ENCODE results near the gene TIMP3.
"Not testable (repeated sequence)": the region's sequence is repeated elsewhere in the genome, so short reads cannot be mapped to it uniquely, and the experiment has no call there.

TIMP3 gene

DNA sequence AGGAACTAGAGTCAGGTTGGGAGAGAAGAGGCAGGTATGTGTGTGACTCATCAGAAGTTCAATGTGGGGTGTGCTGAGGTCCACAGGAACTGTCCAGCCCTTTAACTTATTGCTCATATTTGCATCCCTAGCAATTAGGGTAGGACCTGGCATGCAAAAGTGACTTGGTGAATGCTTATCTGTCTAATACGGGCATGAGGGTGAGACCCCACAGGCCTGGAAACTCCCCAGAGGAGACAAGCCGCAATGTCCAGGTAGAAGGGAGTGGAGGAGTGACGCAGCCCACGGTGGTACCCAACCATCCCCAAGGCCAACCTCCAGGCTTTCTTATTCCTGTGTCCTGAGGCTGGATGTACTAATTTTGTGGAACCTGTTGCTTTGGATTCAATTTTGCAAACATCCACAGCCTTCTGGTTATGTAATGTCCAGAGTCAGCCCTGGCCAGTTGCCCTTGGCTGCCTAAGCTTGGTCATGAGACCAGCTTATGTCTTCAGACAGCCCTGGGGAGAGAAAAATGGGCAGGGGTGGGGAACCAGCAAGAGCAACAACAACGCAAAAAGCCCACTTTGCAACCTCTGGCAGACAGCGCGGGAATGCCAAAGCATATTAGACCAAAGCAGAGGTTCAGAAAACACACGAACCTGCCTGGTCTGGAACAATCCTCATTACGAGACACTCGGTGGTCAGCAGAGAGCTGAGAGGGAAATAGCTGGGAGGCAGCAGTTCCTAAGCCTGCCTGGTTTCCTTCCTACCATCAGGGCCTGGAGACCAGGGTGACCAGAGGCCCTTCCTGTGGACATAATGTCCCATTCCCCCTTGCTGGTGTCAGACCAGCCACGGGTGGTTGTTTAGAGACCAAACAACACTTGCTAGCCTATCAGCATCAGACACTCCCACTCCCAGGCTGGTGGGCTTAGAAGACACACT, 49.3 kb downstream of the TIMP3 start:
- in situ Hi-C loops (cut with HindIII; ENCODE audit: low sequenced_read_pairs) = no loop called here

DNA sequence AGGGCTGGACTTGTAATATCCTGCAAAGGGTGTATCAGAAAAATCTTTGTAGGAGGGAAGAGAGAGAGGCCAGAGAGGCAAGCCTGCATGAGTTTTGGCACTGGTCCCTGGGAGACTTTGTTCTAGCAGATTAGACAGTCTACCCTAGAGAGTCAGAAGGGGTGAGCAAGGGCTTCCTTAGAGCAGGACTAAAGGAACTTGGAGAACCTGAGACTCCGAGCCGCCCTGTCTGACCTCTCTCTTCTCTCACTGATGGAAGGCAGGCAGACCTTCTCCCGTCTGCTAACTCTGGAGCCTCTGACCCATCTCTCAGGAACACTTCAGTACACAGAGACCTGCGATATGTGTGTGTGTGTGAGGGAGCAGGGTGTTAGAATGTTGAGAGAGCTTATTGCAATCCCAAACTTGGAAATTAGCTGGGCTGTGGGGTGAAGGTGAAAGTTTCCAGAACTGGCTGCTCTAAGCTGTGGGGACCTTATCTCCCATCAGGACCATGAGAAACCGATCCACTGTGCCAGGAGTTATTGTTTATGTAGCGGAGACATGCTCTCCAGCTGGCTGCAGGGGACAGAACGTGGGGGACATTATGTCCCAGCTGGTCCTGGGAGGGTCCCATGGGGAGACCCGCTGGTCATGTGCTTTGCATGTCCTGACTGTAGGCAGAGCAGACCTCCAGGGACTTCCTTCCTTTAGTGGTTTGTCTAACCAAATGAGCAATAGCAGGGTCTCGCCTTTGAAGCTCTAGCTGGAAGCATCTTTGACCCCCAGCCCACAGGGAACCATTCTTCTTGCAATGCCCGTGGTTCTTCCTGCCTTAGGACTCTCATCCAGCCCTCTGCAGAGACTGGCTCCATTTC, 51.1 kb downstream of the TIMP3 start:
- in situ Hi-C loops (cut with HindIII; ENCODE audit: low sequenced_read_pairs) = no loop called here

DNA sequence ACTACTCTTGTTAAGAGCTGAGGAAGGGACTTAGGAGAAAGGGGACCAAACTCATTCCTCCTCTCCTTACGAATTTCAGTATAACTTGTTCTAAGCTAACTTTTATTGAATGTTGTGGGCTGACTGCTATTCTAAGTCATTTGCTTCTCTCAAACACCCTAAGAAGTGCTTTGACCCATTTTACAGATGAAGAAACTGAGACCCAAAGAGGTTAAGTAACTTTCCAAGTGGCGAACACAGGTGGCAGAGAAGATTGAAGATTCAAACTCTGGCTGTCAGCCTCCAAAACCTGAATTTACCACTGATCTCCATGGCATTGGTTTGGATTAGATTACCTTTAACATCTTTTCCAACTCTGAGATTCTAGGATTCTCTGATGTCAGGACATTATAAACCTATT, 52.2 kb downstream of the TIMP3 start:
- in situ Hi-C loops (cut with HindIII; ENCODE audit: low sequenced_read_pairs) = no loop called here

DNA sequence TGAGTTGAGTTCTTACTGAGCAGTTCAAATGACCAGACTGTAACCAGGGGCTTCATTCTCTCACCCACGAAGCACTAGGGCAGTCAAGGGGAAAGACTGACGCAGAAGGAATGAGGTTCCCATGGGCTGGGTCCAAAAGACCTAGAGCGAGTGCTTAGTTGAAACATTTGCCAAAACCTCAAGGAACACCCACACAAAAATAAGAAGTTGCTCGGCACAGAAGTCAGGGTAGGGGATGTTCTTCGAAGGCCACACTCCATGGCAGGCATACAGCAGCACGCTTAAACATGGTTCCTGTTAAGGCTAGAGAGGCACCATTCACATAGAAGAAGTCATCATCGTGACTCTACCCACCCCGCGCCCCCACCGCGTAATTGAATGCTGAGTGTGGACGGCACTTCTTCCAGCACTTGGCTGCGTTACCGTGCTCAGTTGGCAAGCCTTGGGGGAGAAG, 52.9 kb downstream of the TIMP3 start:
- in situ Hi-C loops (cut with HindIII; ENCODE audit: low sequenced_read_pairs) = no loop called here

DNA sequence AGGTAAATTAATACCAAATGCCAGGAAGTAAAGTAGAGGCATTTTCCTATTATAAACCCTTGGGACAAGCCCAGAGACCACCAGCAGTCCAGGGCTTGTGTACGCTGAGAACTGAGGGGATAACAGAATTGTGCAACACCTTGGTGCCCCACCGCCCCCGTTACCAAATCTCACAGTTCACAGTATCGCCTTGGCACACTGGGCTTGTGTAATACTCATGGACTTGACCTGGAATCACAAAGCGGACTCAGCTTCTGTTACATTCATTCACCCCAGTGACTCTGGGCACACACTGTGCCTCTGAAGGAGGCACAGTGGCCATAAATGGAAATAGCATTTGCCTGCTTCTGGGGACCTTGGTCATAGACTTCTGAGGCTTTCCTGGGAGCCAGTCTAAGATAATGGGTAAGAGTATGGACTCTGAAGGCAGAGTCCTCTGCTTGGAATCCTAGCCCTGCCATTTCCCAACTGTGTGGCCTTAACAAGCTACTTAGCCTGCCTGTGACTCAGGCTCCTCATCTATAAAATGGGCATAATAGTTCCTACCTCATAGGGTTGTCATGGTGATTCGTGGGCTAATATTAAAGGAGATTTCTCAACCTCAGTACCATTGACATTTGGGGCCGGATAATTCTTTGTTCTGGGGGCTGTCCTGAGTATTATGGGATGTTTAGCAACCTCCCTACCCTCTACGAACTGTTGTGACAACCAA, 53.7 kb downstream of the TIMP3 start:
- in situ Hi-C loops (cut with HindIII; ENCODE audit: low sequenced_read_pairs) = no loop called here

DNA sequence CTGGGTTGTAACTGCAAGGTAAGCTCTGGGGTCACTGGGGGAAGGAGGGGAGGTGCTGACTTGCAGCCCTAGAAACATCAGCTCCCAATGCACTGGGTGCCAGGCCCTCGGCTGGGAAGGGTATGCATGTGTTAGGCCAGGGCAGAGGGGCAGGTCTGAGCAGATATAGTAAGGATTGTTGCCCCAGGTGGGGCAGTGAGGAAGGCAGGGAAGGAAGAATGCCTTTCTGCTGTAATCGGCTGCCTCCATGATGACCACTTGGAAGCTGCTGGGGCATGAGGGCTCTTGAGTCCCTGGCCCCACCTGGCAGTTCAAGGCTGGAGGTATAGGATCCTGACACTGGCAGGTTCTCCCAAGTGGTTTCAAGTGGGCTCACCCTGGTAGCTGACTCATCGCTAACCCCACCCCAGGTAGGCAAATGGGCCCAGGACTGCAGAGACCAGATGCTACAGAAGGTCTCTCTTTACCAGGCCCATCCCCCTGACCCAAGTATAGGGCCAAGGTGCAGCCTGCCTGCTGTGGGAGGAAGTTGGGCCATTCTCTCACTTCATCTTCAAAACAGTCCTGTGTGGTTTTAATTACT, 56.7 kb downstream of the TIMP3 start:
- in situ Hi-C loops (cut with HindIII; ENCODE audit: low sequenced_read_pairs) = no loop called here

DNA sequence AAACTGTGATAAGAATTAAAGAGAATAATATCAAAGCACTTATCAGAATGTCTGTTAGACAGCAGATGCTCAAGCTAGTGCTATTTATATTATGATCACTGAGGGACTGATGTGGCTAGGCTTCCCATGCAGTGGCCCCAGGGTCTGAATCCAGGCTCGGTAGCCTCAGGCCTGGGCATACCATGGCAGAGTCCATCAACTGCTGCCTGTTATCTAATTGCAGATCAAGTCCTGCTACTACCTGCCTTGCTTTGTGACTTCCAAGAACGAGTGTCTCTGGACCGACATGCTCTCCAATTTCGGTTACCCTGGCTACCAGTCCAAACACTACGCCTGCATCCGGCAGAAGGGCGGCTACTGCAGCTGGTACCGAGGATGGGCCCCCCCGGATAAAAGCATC, 57.5 kb downstream of the TIMP3 start:
- in situ Hi-C loops (cut with HindIII; ENCODE audit: low sequenced_read_pairs) = no loop called here

DNA sequence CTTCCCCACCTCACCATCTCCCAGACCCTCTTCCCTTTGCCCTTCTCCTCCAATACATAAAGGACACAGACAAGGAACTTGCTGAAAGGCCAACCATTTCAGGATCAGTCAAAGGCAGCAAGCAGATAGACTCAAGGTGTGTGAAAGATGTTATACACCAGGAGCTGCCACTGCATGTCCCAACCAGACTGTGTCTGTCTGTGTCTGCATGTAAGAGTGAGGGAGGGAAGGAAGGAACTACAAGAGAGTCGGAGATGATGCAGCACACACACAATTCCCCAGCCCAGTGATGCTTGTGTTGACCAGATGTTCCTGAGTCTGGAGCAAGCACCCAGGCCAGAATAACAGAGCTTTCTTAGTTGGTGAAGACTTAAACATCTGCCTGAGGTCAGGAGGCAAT, 58.2 kb downstream of the TIMP3 start:
- in situ Hi-C loops (cut with HindIII; ENCODE audit: low sequenced_read_pairs) = no loop called here

DNA sequence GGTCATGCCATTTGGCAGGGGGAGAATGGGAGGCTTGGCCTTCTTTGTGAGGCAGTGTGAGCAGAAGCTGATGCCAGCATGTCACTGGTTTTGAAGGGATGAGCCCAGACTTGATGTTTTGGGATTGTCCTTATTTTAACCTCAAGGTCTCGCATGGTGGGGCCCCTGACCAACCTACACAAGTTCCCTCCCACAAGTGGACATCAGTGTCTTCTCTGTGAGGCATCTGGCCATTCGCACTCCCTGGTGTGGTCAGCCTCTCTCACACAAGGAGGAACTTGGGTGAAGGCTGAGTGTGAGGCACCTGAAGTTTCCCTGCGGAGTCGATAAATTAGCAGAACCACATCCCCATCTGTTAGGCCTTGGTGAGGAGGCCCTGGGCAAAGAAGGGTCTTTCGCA, 59.8 kb downstream of the TIMP3 start:
- in situ Hi-C loops (cut with HindIII; ENCODE audit: low sequenced_read_pairs) = no loop called here

DNA sequence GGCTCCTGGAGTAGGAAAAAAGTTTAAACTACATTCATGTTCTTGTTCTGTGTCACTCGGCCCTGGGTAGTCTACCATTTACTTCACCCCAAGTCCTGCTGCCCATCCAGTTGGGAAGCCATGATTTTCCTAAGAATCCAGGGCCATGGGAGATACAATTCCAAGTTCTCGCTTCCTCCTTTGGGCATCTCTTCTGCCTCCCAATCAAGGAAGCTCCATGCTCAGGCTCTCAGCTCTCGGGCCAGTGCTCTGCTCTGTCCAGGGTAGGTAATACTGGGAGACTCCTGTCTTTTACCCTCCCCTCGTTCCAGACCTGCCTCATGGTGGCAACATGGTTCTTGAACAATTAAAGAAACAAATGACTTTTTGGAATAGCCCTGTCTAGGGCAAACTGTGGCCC, 60.6 kb downstream of the TIMP3 start:
- in situ Hi-C loops (cut with HindIII; ENCODE audit: low sequenced_read_pairs) = no loop called here

DNA sequence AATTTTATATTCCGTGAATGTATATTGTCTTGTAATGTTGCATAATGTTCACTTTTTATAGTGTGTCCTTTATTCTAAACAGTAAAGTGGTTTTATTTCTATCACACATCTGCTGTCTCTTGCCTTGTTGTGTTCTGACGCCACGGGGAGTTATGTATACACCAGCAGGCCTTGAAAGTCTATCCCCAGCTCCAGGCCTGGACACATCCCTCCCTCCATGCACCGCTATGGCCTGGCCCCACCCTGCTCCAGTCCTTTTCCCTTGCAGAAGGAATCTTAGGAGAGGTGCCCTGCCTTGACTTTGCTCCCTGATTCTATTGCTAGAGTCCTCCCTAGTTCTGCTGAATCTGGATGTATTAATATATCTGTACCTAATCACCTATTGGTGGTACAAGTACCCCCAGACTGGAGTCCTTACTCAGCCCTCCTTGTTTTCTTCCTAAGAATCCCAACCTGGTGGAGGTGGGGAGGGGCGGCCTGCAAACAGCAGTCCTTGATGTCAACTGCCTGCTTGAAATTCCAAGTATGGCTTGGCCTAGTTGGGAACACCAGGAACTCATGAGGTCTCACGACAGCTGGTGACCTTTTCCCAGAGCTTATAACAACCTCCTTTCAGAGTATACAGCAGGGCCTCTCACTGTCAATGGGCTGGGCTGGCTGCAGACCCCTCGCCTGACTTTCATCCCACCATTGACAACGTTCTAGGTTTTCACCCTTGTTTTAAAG, 61.6 kb downstream of the TIMP3 start:
- in situ Hi-C loops (cut with HindIII; ENCODE audit: low sequenced_read_pairs) = no loop called here

DNA sequence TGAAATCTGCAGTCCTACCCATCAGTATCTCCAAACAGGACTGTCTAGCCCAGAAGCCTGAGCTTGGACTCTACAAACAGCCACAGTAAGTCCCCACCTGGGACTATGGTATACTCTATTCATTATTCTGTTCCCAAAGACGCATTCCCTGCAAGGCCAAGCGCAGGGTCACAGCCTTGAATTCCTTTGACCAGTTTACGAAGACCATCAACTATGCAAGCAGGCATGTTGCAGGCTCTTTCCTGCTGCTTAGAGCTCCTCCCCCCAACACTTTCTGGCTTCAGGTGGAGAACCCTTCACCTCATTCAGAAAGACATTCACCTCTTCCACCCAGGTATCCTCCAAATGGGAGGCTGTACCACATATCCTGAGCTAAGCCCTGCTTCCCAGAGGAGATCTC, 62.5 kb downstream of the TIMP3 start:
- in situ Hi-C loops (cut with HindIII; ENCODE audit: low sequenced_read_pairs) = no loop called here

DNA sequence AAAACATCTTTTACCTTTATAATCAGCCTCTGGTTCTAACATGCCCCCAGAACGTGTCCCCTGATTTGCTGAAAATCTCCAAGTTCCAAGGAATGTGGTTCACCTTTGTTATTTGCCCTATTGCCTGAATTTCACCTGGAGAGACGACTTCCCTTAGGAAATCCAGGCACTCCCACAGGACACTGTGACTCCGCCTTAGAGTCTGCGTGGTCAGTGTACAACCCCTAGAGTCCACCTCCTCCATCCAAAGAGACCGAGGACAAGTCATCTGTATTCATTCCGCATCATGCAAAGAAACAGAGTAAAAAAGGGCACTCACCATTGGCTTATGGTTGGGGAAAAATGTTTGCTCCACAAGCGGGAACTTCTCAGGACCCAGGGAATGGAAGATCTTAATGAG, 63.1 kb downstream of the TIMP3 start:
- in situ Hi-C loops (cut with HindIII; ENCODE audit: low sequenced_read_pairs) = no loop called here

DNA sequence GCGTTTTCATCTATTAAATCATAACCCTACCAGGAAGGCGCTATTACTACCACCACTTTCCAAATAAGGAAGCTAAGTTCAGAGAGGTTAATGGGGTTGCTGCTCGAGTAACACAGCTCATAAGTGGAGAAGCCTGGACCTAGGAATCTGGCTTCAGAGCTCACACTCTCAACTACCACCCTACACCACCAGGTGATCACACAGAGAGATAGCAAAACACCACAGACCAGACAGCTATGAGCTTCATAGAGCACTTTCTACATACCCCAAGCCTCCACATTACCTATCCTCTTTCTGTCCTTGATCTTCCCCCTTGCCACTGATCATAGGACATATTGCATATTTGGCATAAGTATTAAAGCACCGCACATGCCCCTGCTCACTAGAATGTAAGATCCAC, 65.4 kb downstream of the TIMP3 start:
- in situ Hi-C loops (cut with HindIII; ENCODE audit: low sequenced_read_pairs) = no loop called here

DNA sequence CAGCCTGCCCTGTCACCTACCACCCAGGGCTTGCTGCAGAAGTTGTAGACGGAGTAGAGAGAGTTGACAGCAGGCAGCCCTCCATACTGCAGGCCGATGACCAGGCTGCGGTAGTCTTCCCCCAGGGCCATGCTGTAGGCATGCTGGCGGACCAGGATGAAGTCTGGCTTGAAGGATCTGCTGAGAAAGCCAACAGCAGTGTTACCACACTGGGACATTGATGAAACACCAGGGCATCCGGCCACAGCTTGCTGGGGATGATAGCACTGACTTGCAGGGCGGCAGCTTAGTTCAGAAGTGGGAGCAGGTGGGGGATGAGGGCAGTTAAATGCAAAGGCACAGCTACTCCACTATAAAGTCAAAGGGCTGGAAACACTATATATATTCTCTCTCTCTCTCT, 67.4 kb downstream of the TIMP3 start:
- in situ Hi-C loops (cut with HindIII; ENCODE audit: low sequenced_read_pairs) = no loop called here

DNA sequence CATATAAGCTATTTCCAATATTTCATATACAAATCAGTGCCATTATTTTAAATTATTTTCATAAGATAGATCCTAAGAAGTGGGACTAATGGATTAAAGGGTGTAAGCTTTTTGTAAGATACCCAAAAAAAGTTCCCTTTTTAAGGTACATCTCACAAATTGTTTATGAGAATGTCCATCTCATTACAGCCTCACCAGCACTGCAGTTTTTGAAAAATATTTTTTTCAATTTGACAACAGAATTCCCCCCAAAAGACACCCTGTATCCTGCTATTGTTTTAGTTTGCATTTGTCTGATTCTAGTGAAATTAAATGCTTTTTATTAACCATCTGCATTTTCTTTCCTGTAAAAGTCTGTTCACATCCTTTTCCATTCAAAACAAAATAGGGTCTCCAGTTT, 69.0 kb downstream of the TIMP3 start:
- in situ Hi-C loops (cut with HindIII; ENCODE audit: low sequenced_read_pairs) = no loop called here

DNA sequence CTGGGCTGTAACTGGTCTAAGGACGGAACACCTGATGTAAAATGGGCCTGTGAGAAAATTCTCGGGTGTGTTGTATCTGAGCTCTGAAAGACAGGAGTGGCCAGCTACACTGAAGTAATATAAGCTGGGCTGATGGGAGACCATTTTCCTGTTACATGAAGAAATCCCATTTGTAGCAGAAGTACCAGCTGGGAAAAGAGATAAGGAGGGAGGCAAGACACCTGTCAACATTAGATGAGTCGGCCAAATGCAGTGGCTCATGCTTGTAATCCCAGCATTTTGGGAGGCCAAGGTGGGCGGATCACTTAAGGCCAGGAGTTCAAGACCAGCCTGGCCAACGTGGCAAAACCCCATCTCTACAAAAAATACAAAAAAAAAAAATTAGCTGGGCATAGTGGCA, 72.1 kb downstream of the TIMP3 start:
- in situ Hi-C loops (cut with HindIII; ENCODE audit: low sequenced_read_pairs) = not testable (repeated sequence)

DNA sequence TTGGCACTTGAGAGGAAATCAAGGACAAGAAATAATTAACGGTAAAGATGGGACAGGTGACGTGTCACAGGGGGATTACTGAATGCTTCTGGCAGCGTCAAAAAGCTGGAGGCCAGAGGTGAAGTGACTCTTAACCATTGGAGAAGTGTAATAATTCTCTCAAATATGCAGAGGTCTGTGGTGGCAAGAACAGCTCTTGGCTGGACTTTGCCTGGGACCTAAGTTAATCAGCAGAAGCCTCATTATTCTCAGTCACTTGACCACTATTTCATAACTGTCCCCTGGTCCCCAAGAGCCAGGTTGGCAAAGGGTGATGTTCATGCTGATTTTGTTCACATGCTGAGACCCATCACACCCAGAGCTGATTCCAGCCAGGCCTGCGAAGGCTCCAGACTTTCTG, 72.9 kb downstream of the TIMP3 start:
- in situ Hi-C loops (cut with HindIII; ENCODE audit: low sequenced_read_pairs) = no loop called here

DNA sequence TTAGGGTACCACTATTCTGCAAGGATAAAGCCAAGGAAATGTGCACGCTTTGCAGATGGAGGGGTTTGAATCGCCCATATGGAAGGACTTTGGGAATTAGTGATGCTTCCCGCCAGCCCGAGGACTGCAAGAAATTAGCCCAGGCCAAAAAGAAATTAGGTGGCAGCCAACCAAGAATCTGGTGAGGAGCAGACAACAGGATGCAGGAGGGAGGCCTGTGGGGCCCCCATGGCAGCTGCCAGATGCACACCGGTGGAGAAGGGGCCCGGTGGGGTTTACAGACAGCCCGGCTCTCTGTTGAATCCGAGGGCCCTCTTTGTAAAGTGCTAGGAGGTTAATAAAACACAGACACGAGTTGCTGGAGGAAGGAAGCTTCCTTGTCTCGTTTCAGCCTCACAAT, 73.5 kb downstream of the TIMP3 start:
- in situ Hi-C loops (cut with HindIII; ENCODE audit: low sequenced_read_pairs) = no loop called here

DNA sequence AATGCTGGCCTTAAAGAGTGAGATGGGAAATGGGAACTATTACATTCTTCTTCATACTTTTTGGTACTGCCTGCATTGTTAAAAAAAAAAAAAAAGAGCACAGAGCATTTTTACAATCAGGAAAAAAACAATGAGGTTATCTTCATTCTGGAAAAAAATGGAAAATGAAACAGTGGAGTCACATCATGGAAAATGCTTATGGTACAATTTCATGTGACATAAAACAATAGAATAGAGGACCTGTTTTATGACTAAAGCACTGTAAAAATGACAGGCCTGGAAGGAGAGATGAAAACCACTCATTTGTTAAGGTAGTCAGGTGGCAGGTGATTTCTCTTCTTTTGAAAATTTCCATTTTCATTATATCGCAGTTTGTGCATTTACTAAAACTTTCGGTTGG, 75.0 kb downstream of the TIMP3 start:
- in situ Hi-C loops (cut with HindIII; ENCODE audit: low sequenced_read_pairs) = no loop called here
